HL-60 (cell line): ENCODE measurements around the gene ARMC9.

Experiments used
- POLR2AphosphoS5 ChIP-seq: IDR thresholded peaks from 2 replicates; pipeline ENCODE4 v1.6.1; 2012; ENCODE audit warnings: low read depth
- TF ChIP-seq, protein P1 (sequence below): IDR thresholded peaks from one replicate; pipeline ENCODE4 v1.5.1; 2011; ENCODE audit warnings: low read length, control low read depth, inconsistent platforms; ENCODE audit not compliant: insufficient read depth
- TF ChIP-seq, protein P2 (sequence below): IDR thresholded peaks from 2 replicates; pipeline ENCODE4 v1.6.1; 2012; ENCODE audit warnings: low read depth; ENCODE audit not compliant: insufficient replicate concordance

DNA sequence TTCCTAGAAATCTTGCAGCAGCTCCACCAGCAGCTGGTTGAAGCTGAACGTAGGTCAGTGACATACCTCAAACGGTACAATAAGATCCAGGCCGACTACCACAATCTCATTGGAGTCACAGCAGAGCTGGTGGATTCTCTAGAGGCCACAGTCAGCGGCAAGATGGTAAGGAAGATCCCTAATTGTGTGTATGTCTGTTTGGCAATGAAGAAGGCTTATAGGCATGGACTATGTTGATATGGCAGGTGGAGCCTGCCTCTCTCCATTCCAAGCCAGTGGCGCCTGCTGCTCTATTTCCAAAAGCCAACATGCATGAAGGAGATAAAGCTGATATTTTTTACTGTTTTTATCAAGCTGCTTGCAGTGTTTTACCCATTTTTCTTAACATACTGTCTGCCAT, 36.8 kb downstream of the ARMC9 start:
- TF ChIP-seq, protein P1, sequence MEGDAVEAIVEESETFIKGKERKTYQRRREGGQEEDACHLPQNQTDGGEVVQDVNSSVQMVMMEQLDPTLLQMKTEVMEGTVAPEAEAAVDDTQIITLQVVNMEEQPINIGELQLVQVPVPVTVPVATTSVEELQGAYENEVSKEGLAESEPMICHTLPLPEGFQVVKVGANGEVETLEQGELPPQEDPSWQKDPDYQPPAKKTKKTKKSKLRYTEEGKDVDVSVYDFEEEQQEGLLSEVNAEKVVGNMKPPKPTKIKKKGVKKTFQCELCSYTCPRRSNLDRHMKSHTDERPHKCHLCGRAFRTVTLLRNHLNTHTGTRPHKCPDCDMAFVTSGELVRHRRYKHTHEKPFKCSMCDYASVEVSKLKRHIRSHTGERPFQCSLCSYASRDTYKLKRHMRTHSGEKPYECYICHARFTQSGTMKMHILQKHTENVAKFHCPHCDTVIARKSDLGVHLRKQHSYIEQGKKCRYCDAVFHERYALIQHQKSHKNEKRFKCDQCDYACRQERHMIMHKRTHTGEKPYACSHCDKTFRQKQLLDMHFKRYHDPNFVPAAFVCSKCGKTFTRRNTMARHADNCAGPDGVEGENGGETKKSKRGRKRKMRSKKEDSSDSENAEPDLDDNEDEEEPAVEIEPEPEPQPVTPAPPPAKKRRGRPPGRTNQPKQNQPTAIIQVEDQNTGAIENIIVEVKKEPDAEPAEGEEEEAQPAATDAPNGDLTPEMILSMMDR, result no peak
- TF ChIP-seq, protein P2, sequence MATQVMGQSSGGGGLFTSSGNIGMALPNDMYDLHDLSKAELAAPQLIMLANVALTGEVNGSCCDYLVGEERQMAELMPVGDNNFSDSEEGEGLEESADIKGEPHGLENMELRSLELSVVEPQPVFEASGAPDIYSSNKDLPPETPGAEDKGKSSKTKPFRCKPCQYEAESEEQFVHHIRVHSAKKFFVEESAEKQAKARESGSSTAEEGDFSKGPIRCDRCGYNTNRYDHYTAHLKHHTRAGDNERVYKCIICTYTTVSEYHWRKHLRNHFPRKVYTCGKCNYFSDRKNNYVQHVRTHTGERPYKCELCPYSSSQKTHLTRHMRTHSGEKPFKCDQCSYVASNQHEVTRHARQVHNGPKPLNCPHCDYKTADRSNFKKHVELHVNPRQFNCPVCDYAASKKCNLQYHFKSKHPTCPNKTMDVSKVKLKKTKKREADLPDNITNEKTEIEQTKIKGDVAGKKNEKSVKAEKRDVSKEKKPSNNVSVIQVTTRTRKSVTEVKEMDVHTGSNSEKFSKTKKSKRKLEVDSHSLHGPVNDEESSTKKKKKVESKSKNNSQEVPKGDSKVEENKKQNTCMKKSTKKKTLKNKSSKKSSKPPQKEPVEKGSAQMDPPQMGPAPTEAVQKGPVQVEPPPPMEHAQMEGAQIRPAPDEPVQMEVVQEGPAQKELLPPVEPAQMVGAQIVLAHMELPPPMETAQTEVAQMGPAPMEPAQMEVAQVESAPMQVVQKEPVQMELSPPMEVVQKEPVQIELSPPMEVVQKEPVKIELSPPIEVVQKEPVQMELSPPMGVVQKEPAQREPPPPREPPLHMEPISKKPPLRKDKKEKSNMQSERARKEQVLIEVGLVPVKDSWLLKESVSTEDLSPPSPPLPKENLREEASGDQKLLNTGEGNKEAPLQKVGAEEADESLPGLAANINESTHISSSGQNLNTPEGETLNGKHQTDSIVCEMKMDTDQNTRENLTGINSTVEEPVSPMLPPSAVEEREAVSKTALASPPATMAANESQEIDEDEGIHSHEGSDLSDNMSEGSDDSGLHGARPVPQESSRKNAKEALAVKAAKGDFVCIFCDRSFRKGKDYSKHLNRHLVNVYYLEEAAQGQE, result no peak
- TF ChIP-seq POLR2AphosphoS5, result no peak
